HG03135 (cell line): ENCODE results near the gene SNED1.
"Not testable (repeated sequence)": the region's sequence is repeated elsewhere in the genome, so short reads cannot be mapped to it uniquely, and the experiment has no call there.

Experiments
- ATAC-seq: cut with Tn5 transposase; IDR thresholded peaks from one replicate; pipeline ENCODE4 v1.9.1; 2021; ENCODE audit warnings: mild to moderate bottlenecking, moderate library complexity; ENCODE audit not compliant: unreplicated experiment

SNED1 gene

DNA sequence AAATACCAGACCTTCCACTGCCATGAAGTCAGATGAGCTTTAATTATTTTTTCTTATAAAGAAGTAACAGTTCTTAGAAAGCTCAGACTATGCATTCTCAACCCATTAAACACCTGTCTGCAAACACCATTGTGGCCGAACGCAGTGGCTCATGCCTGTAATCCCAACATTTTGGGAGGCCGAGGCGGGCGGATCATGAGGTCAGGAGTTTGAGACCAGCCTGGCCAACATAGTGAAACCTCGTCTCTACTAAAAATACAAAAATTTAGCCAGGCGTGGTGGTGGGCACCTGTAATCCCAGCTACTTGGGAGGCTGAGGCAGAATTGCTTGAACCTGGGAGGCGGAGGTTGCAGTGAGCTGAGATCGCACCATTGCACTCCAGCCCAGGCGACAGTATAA, 106.2 kb downstream of the SNED1 start:
- not testable (repeated sequence) for ATAC-seq

DNA sequence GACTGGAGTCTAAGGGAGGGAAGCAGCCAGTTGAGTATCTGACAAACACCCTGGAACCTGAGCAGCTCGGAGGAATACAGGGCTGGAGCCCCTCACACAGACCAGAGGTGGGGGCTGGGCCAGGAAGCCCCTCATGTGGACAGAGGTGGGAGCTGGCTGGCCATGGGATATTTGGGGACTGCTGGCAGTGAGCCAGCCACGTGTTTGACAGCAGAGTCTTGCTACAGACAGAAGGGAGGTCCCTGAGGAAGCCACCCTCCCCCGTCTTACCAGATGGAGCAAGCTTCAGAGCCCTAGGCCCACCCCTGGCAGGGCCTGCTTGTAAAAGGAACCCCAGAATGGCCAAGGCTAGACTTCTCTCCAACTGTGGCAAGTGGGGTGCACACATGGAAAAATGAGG, 107.2 kb downstream of the SNED1 start:
- ATAC-seq, result no peak

DNA sequence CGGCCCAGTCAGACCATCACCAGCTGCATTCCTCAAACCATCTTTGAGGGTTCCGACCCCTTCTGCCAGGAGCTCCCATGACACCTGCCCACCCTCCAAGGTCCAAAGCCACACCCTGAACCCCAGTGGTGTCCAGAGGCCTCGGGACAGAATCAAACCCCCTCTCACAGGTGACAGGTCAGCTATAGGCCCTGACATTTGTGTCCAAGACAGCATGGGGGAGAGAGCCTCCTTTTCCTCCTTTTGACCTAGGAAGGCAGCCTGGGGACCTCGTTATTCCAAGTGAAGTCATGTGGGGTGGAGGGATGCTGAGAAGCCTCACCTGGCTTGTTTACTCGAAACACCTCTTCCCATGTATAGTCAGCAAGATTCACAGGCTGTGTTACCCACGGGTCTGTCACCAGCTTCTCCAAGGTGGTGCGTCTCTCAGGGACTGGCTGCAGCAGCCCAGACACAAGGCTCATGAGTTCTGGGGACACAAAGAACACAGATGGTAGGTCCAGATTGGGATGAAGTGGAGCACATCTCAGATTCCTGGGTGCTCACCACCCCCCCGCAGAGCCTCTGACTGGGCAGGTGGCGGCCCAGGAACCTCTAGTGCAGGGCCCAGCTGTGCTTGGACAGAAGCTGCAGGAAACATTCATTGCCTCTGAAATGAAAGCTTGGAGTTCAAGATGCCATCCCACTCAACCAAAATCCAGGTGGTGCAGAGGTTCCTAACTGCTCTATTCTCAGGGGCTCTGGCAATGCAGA, 108.8 kb downstream of the SNED1 start:
- no peak for ATAC-seq

DNA sequence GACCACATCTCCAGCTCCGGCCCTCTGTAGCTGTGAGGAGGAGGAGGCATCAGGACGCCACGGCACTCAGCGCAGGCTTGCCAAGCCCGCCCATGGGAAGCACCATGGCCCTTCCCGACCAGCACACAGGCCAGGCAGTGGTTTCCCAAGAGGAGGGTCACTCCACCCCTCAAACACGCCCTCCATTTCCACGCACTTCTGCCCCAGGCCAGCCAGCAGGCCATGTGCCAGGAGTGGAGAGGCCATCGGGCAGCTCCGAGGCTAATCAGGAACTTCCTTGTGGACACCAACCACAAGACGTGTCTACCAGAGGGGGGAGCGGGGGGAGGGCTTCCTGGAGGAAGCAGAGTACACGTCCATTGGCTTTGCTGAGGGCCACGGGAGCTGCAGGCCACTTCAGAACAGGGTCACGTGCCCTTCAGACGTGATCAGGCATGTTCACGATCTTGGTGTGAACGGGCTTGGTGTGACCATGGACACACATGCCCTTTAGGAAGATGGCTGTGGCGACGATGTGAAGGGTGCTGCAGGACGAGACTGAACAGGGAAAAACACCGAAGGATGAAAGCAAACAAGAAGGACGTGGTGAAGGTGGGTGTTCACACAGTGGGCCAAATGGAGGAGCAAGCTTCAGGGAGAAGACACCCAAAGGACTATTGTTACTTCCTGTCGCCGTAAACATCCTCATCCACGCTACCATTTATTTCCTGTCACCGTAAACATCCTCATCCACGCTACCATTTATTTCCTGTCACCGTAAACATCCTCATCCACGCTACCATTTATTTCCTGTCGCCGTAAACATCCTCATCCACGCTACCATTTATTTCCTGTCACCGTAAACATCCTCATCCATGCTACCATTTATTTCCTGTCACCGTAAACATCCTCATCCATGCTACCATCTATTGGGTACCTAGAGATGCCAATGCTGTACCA, 110.1 kb downstream of the SNED1 start:
- ATAC-seq, result no peak

DNA sequence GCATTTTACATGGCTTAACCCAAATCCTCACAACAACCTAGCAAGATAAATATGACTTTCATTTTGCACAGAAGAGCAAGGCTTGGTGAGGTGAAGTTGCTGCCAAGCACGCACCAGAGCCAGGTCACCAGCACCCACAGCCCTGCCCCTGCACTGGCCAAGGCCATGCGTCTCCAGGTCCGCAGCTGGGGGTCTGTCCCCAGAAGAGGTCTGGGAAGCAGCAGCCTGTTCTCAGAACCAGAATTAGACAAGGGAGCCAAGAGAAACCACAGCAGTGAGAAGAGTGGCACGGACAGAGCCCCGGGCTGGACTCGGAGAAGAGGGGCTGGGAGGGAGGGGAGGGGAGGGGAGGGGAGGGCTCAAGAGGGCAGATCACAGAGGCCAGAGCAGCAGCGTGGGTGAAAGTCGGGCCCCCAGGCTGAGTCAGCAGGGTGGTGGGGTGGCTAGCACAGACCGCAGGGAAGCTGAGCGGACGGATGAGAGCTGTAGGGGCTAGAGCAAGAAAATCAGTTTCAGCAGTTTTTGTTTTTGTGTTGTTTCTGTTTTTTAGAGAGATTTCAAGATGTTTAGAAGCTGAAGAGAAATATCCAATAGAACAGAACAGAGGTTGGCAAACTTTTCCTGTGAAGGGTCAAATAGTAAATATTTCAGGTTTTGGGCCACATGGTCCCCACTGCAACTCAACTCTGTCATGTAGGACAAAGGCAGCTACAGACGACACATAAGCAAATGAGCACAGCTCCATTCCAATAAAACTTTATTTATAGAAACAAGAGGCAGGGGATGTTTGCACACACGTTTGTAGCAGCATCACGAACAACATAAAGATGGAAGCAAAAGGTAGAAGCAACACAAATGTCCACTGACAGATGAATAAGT, 111.0 kb downstream of the SNED1 start:
- ATAC-seq, result no peak

DNA sequence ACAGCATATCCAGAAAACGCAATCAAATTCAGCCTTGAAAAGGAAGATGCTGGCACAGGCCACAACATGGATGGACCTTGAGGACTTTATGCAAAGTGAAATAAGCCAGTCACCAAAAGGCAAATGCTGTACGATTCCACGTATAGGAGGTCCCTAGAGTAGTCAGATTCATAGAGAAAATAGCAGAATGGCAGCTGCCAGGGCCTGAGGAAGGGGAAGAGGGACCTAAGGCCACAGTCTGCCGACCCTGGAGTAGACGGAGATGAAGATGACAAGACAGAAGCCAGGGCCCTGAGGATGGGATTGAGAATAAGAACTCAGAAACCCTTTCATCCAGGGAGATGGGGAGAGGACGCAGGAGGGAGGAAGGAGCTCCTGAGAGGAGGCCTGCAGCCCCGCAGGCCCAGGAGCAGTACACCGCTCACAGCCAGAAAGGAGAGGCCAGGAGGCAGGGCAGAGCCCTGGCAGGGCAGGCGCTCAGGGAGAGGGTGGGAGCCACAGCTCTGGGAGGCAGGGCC, 111.7 kb downstream of the SNED1 start:
- ATAC-seq, result no peak

DNA sequence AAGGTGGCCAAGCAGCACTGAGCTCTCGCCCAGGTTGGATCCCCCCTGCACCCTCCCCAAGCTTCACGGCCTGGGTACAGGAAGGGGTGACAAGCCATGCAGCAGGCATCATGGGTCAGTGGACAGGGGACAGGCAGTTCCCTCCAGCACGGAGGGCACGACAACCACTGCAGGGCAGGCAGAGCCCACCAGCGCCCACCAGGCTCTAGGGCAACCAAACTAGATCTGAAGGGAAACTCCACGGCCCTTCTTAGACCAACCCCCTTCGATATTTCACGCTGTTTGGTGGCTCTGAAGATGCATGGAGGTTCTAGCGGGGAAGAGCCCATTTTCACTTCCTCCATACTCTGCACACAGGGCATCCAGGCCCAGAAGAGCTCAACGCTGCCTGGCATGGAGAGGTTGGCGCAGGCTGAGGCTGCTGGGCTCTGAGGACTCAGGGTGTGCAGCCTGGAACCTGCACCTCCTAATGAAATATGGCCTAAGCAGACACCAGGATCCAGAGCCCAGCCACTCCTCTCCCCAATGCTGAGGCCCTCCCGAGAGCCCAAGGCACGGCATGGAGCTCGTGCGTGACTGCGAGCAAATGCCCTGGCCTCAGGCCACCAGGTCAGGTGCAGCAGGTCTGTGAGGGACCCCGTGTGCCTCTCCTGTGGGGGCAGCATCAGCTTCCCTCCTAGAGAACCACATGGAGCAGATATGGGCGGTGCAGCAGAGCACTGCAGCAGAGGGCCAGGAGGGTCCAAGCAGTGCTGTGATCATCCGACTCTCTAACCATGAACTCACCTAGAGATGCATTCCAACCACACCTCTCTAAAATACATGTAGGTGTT, 112.4 kb downstream of the SNED1 start:
- ATAC-seq, result no peak

DNA sequence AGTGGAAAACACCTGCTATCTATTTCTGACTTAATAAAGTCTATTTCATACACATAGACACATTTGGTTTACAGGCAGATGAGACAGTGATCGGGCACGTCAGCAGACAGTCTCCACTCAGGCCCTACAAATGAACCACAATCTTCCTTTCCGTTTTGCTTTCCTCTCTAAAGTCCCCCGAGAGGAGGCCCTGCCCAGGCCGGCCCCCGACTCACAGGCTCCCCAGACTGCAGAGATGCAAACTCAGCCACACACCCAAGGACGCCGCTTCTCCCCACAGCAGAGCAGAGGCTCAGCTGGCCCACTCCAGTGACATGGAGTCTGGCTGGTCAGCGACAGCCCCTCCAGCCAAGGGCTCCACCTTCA, 113.0 kb downstream of the SNED1 start:
- no peak for ATAC-seq

DNA sequence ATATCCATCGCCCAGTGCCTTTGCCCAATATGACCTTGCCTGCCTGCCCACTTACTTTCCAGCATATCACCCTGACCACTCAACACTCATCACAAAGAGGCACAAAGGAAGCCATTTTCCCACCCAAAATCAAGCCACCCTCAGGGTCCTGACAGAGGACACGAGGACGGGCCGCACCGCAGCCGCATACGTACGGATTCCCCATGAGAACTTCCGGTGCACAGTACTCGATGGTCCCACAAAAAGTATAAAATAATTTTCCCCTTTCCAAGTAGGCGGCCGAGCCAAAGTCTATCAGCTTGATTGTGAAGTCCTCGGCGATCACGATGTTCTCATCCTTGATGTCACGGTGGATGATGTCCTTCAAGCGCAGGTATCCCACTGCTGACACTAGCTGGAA, 113.6 kb downstream of the SNED1 start:
- ATAC-seq, result no peak

DNA sequence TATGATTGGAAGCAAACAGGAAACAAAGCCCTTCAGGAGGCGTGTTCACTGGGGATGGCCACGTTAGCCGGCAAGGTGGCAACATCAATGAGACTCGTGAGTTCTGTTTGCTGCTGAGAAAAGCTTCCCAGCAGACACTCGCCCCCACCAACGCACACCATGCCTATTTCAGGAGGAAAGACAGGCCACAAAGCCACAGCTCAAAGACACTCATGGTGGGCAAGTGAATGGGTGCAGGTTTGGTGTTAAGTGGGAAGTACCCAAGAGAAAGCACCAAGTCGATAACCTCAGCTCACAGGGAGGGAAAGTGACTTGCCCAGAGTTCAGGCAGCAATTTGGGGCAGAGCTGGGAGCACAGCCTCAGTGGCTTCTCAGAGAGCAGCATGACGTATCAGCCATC, 114.2 kb downstream of the SNED1 start:
- no peak for ATAC-seq

DNA sequence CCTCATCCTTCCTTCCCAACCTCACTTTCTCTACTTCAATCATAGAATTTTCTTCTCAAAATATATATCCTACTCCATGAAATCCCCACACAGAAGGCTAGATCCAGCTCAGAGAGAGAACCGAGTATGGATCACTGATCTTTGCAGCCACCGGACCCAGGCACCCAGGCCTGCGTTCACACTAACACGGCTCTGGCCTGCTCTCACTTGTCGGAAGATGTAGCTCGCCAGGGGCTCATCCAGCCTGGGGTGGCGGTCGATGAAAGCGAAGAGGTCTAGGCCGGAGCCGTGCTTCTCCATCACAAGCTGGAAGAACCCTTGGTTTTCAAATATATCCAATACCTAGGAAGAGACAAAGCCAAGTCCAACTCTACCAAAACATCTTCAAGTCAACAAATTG, 116.4 kb downstream of the SNED1 start:
- no peak for ATAC-seq

DNA sequence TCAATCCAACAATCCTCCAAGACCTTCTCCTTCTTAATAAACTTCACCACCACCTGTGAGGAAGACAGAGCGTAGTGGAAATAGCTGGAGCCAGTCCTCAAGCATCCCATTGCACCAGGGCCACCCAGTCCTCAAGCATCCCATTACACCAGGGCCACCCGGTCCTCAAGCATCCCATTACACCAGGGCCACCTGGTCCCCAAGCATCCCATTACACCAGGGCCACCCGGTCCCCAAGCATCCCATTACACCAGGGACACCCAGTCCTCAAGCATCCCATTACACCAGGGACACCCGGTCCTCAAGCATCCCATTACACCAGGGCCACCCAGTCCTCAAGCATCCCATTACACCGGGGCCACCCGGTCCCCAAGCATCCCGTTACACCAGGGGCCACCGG, 116.9 kb downstream of the SNED1 start:
- ATAC-seq, result no peak

DNA sequence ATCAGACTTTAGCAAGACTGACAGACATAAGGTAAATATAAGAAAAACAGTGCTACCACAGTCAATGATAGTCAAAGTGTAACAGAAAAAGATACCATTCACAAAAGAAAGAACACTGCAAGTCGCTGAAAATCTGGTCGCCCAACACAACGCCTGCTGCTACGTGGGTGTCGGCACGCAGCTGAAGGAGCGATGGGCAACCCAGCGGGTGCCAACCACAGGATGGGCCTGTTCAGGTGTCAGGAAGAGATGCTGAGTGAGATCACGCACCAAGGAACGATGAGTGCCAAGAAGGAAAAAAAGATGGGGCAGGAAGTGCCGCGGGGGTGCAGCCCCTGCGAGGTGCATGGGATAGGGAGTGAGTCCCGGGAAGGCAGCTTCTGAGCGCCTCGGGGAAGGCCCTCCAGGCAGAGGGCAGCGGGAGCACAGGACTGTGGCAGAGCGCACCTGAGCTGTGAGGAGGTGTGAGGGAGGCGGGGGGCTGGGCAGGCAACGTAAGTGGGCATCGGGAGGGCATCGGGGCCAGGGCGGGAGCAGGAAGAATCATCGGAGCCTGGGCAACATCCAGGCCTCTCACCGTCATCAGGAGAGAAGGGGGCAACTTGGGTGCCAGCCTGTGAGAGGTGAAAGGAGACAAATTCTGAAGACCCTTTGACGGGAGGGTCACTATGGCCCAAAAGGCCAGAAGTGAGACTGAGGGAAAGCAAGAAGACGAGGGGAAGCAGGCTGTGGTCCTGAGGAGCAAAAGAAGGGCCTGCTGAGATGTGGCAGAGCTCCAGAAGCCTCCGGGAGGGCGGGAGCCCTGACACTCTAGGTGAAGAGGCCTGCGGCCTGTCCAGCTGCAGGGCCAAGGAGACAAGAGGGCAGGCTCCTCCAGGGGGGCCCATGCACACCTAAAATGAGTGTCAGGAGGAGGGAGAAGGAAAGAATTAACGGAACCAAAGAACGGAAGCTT, 118.5 kb downstream of the SNED1 start:
- no peak for ATAC-seq

DNA sequence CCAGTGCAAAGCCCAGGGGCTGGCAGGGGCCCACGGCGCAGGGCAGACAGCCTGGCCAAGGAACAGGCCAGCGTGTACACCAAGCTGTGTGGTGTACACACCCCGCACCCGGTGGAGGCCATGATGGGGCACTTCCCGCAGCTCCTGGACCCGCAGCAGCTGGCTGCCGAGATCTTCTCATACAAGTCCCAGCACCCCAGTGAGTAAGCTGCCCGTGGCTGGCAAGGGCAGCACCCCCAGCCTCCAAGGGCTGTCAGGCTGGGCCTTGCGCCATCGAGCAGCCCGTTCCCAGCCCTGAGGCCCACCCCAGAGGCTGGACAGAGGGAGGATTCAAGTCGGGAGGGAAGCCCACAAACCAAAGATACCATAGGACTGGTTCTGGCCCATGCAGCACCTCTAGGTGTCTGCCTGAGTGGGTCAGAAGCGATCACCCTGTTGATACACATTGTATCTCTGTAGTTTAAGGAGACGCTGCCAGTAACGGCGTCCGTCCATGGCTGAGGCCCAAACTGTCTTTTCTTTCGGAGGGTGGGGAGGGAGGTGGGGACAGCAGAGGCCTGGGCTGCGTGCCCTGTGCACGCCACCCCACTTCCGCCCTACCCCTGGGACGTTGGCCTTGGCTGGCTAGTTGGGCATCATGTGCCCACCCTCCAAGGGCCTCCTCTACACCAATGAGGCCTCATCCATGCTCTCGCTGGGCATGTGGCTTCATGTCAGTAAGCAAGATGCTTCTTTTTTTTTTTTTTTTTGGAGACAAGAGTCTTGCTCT, 120.5 kb downstream of the SNED1 start:
- ATAC-seq, result no peak

DNA sequence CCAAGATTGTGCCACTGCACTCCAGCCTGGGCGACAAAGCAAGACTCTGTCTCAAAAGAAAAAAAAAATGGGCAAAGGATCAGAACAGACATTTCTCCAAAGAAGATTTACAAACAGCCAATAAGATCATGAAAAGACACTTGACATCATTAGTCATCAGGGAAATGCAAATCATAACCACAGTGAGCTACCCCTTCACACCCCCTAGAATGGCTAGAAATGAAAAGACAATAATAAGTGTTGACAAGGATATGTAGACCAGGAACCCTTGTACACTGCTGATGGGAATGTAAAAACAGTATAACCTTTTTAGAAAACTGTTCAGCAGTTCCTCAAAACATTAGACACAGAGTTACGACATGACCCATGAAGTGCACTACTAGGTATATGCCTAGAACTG, 122.0 kb downstream of the SNED1 start:
- ATAC-seq, result no peak

DNA sequence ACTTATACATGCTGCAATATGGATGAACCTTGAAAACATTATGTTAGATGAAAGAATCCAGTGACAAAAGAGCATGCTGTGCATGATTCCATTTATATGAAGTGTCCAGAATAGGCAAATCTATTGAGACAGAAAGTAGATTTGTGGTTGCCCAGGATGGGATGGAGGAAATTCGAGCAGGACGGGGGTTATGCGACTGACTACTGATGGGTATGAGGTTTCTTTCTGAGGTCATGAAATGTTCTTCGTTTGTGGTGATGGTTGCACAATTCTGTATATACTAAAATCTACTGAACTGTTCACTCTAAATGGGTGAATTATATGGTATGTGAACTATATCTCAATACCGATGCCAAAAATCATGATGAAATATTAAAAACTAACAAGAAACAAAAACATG, 122.6 kb downstream of the SNED1 start:
- ATAC-seq, result no peak

DNA sequence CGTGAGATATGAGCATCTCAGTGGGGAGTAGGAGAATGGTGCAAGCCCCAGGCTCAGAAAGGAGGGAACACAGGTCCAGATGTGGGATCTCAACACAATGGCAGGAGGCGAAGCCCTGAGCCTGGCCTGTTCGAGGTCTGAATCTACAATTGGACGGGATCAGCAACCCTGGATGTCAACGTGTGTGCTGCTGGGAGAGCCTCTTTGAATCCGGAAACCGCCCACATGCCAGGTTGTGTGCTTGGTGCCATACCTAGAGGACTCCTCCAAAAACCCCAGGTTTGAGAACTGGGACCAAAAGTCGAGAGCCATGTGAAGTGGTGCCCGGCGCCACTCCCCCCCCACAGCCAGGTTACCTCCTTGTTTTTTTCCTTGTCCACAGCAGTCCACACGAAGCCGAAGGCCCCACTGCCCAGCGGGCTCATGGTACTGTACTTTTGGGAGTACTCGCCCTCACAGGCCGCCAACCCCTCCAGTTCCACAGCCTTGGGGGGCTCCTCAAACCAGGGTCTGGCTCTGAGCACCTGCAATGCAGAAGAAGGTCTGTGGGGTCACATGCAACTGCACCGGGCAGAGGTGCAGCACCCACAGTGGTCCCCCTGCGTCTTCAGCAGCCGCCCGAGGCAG, 124.1 kb downstream of the SNED1 start:
- ATAC-seq, result no peak
